Left cardiac atrium (tissue), 4 donors: ENCODE measurements around the gene PHLPP1. TPM values are rescaled to one million over a fixed set of nuclear protein-coding genes. Genes with fewer than 3 reads are reported as not detected.

Experiments used
- ATAC-seq, 2 donors: fragments of 200-7000 bp; cut with Tn5 transposase; one replicate each; pipeline ENCODE4 v1.9.1; 2020; ENCODE audit warnings: mild to moderate bottlenecking in 2 of 2, moderate library complexity in 2 of 2
- DNase-seq: peaks from one replicate; pipeline ENCODE4 v3.0.0-alpha.2; 2020
- intact Hi-C, 2 donors: fragments of 100-400 bp; cut with DNase I; formaldehyde crosslinking; loops; one replicate each; pipeline versions ENCODE4 v1.14.1 to v1.15.1; 2022 to 2023
- total RNA-seq, 2 donors: library from RNA; stranded (reverse); fragmentation: NEBNext Ultra II Directional; extraction: Animal tissue kit (Norgen Biotek cat#: 25700); gene quantifications; one replicate each; pipeline ENCODE4 v1.2.1, GENCODE V29; 2021
- donor health status: DM: no; HTN: yes; CAD: no.
- donor health status: DM: no; HTN: yes; CAD: no; lungs with severe emphysema.
- donor health status: DM: yes; HTN: yes; CAD: no.
- donor health status: Dilated cardiomyopathy.

Gene PHLPP1
- total RNA-seq, 2 donors from 2014 or later: 5.0 to 8.6 TPM

- intact Hi-C loops: no loop called here
- ATAC-seq: no peak
- no peak for DNase-seq
Measured at GRCh38 chr18:62862466-62862865, 147.1 kb downstream of the PHLPP1 start.

- DNase-seq: no peak
- no peak for ATAC-seq
- intact Hi-C loops: no loop called here
Measured at GRCh38 chr18:62863579-62864001, 148.2 kb downstream of the PHLPP1 start.

DNA sequence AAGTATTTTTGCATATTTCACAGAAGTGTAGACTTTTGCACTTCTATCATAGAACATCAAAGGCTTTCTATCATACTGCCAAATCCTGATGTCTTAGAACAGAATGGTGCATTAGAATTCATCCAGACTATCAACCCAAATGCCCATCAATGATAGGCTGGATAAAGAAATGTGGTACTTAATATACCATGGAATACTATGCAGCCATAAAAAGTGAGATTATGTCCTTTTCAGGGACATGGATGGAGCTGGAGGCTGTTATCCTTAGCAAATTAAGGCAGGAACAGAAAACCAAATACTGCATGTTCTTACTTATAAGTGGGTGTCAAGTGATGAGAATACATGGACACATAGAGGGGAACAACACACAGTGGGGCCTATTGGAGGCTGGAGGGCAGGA lies 150.2 kb downstream of the PHLPP1 start:
- intact Hi-C loops: no loop called here
- ATAC-seq (no peak), DNase-seq (no peak)

GRCh38 chr18:62867534-62867933 lies 152.2 kb downstream of the PHLPP1 start:
- ATAC-seq (no peak), DNase-seq (no peak)
- intact Hi-C loops: no loop called here

GRCh38 chr18:62868645-62869044 lies 153.3 kb downstream of the PHLPP1 start:
- DNase-seq: no peak
- intact Hi-C loops: no loop called here
- no peak for ATAC-seq

DNA sequence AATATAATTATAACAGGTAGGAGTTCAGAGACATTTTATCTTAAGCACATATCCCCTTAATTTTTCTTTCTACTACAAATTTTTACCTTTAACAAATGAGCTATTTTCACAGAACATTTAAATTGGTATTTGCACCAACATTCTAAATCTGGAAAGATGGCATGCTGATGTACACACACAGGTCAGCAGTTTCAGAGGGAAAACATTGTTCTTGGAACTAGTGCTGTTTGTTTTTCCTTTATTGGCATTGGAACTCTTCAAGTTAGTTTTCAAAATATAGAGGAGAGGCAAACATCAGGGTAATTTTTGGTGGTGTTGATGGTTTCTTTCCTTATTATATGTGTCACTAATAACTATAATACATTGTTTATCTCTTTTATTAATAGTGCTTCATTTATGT lies 155.3 kb downstream of the PHLPP1 start:
- intact Hi-C loops: loop anchor here in 1 of 2 donors (10.0 kb wide), 1 partner anchor 156 kb away; the partner anchor contains the start of gene PHLPP1
- ATAC-seq (no peak), DNase-seq (no peak)

DNA sequence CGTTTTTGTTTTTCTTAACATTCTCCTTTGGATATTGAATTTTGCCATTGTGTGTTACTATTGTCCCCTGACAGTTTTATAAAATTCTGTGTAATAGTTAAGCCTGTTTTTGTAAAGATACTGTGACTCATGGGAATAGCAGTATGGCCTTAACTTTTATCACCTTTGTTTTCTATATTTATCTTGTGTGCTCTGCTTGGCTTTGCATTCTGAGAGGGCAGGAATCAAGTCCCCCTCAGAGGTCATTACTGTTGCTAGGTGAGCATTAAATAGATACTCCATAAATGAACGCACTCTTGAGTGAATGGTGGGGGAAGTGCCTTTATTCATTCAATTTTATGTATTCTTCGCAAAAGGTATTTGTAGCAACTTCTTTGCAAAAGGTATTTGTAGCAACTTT lies 160.0 kb downstream of the PHLPP1 start:
- ATAC-seq (peak in 1 of 2 donors; percentile 28), DNase-seq (no peak)
- intact Hi-C loops: loop anchor here in 1 of 2 donors (10.0 kb wide), 1 partner anchor 161 kb away; the partner anchor contains the start of gene PHLPP1

- intact Hi-C loops: loop anchor here in 1 of 2 donors (10.0 kb wide), 1 partner anchor 161 kb away; the partner anchor contains the start of gene PHLPP1
- DNase-seq (no peak), ATAC-seq (no peak)
Measured at GRCh38 chr18:62876111-62876510, 160.8 kb downstream of the PHLPP1 start.

DNA sequence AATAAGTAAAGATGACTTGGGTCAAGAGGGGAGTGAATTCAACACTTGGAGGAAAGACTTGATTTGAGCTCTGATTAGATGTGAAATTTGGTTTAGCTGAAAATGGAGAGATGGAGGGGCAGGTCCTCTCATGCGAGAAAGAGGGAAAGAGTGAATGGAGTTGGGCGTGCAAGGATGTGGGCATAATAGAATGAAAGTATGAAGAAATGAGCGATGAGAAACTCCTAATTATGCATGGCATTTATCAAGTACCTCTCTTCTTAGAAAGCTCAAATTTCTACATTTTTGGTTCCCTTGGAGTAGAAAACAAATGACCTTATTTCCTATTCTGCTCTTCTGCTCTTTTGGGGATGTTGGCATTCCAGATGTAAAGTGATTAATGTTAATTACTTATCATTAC lies 161.5 kb downstream of the PHLPP1 start:
- DNase-seq: no peak
- intact Hi-C loops: loop anchor here in 1 of 2 donors (10.0 kb wide), 1 partner anchor 162 kb away; the partner anchor contains the start of gene PHLPP1
- ATAC-seq: no peak

DNA sequence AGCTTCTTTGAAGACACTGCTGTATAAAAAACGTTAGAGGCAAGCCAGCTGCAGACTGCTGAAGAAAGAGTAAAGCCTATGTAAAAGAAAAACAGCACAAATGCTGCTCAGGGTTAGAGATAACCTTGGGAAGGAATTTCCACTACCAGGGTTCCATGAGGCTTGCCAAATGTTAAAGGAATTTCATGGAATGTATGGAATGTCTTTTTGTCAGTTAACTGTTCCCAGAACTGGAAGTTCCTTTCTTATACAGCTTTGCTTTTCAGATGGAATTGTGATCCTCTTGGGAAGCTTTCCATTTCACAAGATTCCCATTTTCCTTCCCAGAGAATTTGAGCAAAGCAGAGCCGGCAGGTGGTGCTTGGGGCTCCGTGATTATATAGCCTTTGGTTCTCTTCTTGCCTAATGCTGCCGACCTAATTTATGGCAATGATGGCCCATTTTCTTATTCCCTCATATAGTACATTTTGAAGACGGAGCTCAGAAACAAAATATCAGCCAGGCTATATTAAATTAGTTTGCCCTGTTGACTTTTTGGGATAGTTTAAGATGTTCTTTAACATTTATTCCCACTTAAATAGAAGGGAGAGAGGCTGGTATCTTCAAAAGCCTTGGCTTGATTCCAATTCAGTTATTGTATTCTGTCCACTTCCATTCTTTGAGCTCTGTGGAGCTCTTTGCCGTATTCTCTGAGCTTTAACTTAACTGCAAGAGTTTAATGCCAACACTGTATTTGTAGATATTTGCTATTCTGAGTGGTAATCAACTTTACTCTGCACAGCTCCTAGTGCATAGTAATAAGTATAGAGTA lies 162.3 kb downstream of the PHLPP1 start:
- DNase-seq (no peak), ATAC-seq (peak; percentile 8 to 20)
- intact Hi-C loops: loop anchor here in 1 of 2 donors (10.0 kb wide), 1 partner anchor 163 kb away; the partner anchor contains the start of gene PHLPP1

DNA sequence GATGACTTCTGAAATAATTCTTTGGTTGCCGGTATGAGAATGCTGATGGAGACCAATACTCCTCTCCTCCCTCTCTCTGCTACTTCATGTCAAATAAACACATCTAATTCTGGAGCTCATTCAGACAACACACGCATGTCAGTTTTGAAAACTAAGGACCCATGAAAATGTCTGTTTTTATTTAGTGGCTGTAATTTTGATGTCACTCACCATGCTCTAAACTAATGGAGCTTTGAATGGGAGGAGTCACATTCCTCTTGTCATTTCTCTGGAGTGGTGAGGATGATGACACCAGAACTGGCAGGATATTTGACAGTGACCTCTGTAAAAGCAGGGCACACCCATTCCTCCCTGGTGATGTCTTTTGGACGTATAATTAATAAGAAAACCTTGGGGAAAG lies 163.0 kb downstream of the PHLPP1 start:
- DNase-seq (no peak), ATAC-seq (peak; percentile 67 to 75)
- intact Hi-C loops: loop anchor here in 1 of 2 donors (10.0 kb wide), 1 partner anchor 164 kb away; the partner anchor contains the start of gene PHLPP1

- DNase-seq (no peak), ATAC-seq (no peak)
- intact Hi-C loops: no loop called here
Measured at GRCh38 chr18:62880034-62880433, 164.7 kb downstream of the PHLPP1 start.

DNA sequence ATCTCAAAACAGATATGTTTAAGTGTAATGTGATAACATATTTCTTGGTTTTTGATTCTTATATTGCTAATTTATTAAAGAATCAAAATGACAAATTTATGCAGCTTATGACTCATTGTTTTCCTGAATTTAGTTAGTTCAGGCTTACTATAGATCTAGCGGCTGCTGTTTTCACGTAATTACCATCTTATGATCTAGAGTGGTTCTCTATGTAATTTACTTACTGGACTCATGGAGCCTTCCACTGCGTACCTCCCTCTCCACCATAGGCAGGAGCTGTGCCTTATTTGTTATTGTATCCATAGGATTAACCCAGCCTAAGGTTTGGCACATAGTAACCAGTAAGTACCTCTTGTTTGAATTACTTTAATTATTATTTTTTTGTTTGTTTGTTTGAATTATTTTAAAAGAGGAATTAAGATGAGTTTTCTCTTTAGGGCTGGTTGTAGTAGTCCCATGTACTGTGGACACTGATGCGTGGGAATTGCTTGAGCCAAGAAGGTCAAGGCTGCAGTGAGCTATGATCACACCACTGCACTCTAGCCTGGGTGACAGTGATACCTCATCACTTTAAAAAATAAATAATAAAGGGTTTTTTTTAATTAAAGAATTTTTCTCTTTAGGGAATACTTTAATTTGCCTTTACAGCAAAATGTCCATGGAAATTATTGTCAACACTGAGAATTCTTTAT lies 165.5 kb downstream of the PHLPP1 start:
- intact Hi-C loops: no loop called here
- DNase-seq: no peak
- ATAC-seq: no peak

GRCh38 chr18:62881509-62882016 lies 166.2 kb downstream of the PHLPP1 start:
- peak; percentile 70 to 91 for ATAC-seq
- intact Hi-C loops: no loop called here

GRCh38 chr18:62883937-62884735 lies 168.8 kb downstream of the PHLPP1 start:
- DNase-seq (no peak), ATAC-seq (no peak)
- intact Hi-C loops: no loop called here

More at GRCh38 chr18:62881509-62882016, 166.2 kb downstream of the PHLPP1 start:
- DNase-seq: peak; percentile 27

DNA sequence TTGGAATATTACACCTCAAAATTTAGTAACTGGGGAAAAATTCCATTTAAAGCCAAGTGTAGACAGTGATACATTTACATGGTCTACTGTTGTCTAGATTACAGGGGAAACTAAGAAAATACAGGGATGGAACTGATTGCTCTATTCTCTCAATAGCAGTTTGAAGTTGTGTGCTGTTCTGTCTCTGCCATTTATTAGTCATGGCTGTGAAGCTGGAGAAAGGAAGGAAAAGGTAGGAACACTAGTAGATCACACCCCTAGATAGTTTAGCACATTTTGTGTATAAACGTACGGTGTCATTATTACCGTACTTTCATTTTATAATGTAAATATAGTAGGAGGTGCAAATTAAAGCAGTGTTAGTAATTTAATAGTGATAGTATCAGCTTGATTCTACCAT lies 170.5 kb downstream of the PHLPP1 start:
- intact Hi-C loops: no loop called here
- ATAC-seq: no peak
- DNase-seq: no peak

DNA sequence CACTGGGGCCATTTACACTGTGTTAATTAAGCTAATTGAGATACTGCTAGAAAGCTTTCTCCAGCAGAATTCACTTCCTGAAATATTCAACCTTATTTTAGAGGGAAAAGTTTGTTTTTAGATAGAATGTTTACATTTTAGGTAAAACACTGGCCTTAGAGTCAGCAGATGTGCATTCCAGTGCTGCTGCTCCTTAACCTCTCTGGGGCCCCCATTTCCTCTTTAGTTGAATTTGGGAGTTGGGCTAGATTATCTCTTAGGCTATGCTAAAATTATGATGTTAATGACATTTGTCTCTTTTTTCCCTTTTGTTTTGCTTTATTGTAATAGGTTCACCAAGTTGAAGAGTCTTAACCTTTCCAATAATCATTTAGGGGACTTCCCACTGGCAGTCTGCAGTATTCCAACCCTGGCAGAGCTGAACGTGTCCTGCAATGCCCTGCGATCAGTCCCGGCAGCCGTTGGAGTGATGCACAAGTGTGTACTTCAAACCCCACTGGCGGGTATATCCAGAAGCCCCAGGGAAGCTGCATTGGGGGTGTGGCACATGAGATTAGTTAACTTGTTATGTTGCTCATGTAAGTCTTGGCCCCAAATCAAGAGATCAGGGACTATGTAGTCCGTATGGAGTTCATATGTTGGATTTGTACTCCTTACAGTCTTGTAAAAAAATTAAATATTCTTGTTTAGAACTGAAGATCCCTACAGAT lies 179.5 kb downstream of the PHLPP1 start:
- intact Hi-C loops: loop anchor here in 1 of 2 donors (10.0 kb wide), 1 partner anchor 50 kb away; no protein-coding TSS in a partner anchor
- ATAC-seq (no peak), DNase-seq (no peak)

DNA sequence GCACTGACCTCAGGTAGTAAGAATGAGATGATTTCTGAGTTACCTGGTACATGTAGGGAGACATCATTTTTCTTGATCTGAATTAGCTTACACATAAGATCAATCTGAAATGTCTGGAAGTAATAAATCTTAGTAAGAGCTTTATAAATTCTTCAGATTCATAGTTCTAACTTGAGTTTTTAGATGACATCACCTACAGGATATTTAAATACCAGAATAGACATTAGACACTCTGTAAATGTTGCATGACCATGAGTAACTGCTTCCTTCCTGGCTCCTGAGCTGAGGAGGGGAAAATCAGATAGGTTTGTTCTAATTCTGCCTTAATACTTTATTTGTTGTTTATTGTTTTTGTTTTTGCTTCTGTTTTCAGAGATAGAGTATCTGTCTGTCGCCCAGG lies 181.8 kb downstream of the PHLPP1 start:
- DNase-seq: no peak
- intact Hi-C loops: loop anchor here in 1 of 2 donors (10.0 kb wide), 1 partner anchor 48 kb away; no protein-coding TSS in a partner anchor
- no peak for ATAC-seq
